HepG2 (cell line): ENCODE measurements around the gene CAMK2G. TPM values are rescaled to one million over a fixed set of nuclear protein-coding genes. Genes with fewer than 3 reads are reported as not detected.

Experiments used
- ARID4A ChIP-seq: sonication (generic); formaldehyde crosslinking; IDR thresholded peaks from 2 replicates; pipeline ENCODE4 v1.5.0; 2020; ENCODE audit warnings: mild to moderate bottlenecking, missing genetic modification reagents, borderline replicate concordance
- BRCA1 ChIP-seq: sonication (generic); formaldehyde crosslinking; IDR thresholded peaks from 2 replicates; pipeline ENCODE4 v1.4.0; 2020; ENCODE audit warnings: missing genetic modification reagents
- IKZF4 ChIP-seq: sonication (generic); formaldehyde crosslinking; IDR thresholded peaks from 2 replicates; pipeline ENCODE4 v1.5.1; 2020; ENCODE audit warnings: borderline replicate concordance, mild to moderate bottlenecking, low read depth, missing genetic modification reagents; ENCODE audit errors: not compliant biosample characterization
- PHB2 ChIP-seq: fragments of 450-650 bp; IDR thresholded peaks from 2 replicates; pipeline ENCODE4 v1.6.1; 2018; ENCODE audit not compliant: partially characterized antibody
- RFX1 ChIP-seq: fragments of 450-650 bp; IDR thresholded peaks from 2 replicates; pipeline ENCODE4 v1.6.1; 2017
- TSC22D2 ChIP-seq: sonication (generic); formaldehyde crosslinking; IDR thresholded peaks from 2 replicates; pipeline ENCODE4 v1.5.1; 2020; ENCODE audit warnings: missing genetic modification reagents, mild to moderate bottlenecking, borderline replicate concordance
- ZBTB3 ChIP-seq: sonication (generic); formaldehyde crosslinking; IDR thresholded peaks from 2 replicates; pipeline ENCODE4 v1.4.0; 2020; ENCODE audit warnings: low read depth, mild to moderate bottlenecking, moderate library complexity, missing genetic modification reagents, borderline replicate concordance
- ZNF12 ChIP-seq: sonication (generic); formaldehyde crosslinking; IDR thresholded peaks from 2 replicates; pipeline ENCODE4 v1.5.0; 2020; ENCODE audit warnings: missing genetic modification reagents
- ZNF180 ChIP-seq: sonication (generic); formaldehyde crosslinking; IDR thresholded peaks from 2 replicates; pipeline ENCODE4 v1.4.0; 2020; ENCODE audit warnings: low read depth, missing genetic modification reagents, borderline replicate concordance
- ZNF263 ChIP-seq: sonication (generic); formaldehyde crosslinking; IDR thresholded peaks from 2 replicates; pipeline ENCODE4 v1.4.0; 2020; ENCODE audit warnings: missing genetic modification reagents
- ZNF383 ChIP-seq: sonication (generic); formaldehyde crosslinking; IDR thresholded peaks from 2 replicates; pipeline ENCODE4 v1.4.0; 2020; ENCODE audit warnings: missing genetic modification reagents, mild to moderate bottlenecking, borderline replicate concordance
- ZNF446 ChIP-seq: sonication (generic); formaldehyde crosslinking; IDR thresholded peaks from 2 replicates; pipeline ENCODE4 v1.5.0; 2020; ENCODE audit warnings: mild to moderate bottlenecking, missing genetic modification reagents
- ZNF503 ChIP-seq: sonication (generic); formaldehyde crosslinking; IDR thresholded peaks from 2 replicates; pipeline ENCODE4 v1.4.0; 2020; ENCODE audit warnings: missing genetic modification reagents
- ZNF580 ChIP-seq: IDR thresholded peaks from 2 replicates; pipeline ENCODE4 v1.6.1; 2016; ENCODE audit warnings: low read depth, borderline replicate concordance
- ZNF781 ChIP-seq: sonication (generic); formaldehyde crosslinking; IDR thresholded peaks from 2 replicates; pipeline ENCODE4 v1.5.1; 2020; ENCODE audit warnings: borderline replicate concordance, mild to moderate bottlenecking, missing genetic modification reagents; ENCODE audit errors: not compliant biosample characterization
- ZNF841 ChIP-seq: sonication (generic); formaldehyde crosslinking; IDR thresholded peaks from 2 replicates; pipeline ENCODE4 v1.8.1; 2023; ENCODE audit warnings: missing genetic modification reagents, borderline replicate concordance
- ZNF850 ChIP-seq: sonication (generic); formaldehyde crosslinking; conservative IDR thresholded peaks from 2 replicates; pipeline ENCODE4 v1.9.0; 2021; ENCODE audit warnings: mild to moderate bottlenecking, missing genetic modification reagents
- ZSCAN21 ChIP-seq: sonication (generic); formaldehyde crosslinking; IDR thresholded peaks from 2 replicates; pipeline ENCODE4 v1.8.0; 2022; ENCODE audit warnings: mild to moderate bottlenecking, missing genetic modification reagents, moderate library complexity, borderline replicate concordance
- ZXDC ChIP-seq: sonication (generic); formaldehyde crosslinking; IDR thresholded peaks from 2 replicates; pipeline ENCODE4 v1.5.0; 2020; ENCODE audit warnings: mild to moderate bottlenecking, missing genetic modification reagents
- polyA plus RNA-seq, 8 experiments: library from polyadenylated mRNA; depleted of rRNA in 3 of 8; stranded (reverse) in 7 of 8; unstranded in 1 of 8; fragments of >200 nt; fragmentation: Illumina TruSeq in 4 of 8; extraction: Trizol in 4 of 8; gene quantifications; 2 replicates each; pipeline versions ENCODE4 v1.2.1 to v1.2.3, GENCODE V29; 2011 to 2016; ENCODE audit warnings: low read depth in 4 of 8, missing spikeins in 1 of 8, mixed read lengths in 1 of 8; ENCODE audit not compliant: insufficient read depth in 1 of 8
- total RNA-seq, 5 experiments: library from RNA; depleted of rRNA; stranded (reverse); fragments of >200 nt; fragmentation: Illumina TruSeq; extraction: Trizol; gene quantifications; 2 replicates each; pipeline ENCODE4 v1.2.3, GENCODE V29; 2016; ENCODE audit warnings: low read depth in 1 of 5

The CAMK2G gene
- total and polyA plus RNA-seq, 2 of the 13 experiments (the other 11 are each of a cell fraction or from before 2014, with no cell fraction given), result 15.9 to 18.8 TPM

GRCh38 chr10:73781879-73782748 is 92.2 kb downstream of the CAMK2G start, which contains the start of gene CHCHD1 (continued):
- TF ChIP-seq ZNF580, result peak; percentile 18; the same call in 1 of the 2 replicates
- no peak for TF ChIP-seq ZBTB3 (CRISPR knock-in tag)
- no peak for TF ChIP-seq PHB2
- TF ChIP-seq ZNF503 (CRISPR knock-in tag), result peak; percentile 64; the same call in 1 of the 2 replicates
- no peak for TF ChIP-seq ZNF383
- TF ChIP-seq ZNF180, result 0 out of 2 replicates have a peak, but pooled peaks have one; percentile 29
- 0 out of 2 replicates have a peak, but pooled peaks have one; percentile 21 for TF ChIP-seq ZNF446 (CRISPR knock-in tag)
- peak; percentile 85; the same call in 1 of the 2 replicates for TF ChIP-seq TSC22D2
- TF ChIP-seq ZNF263 (CRISPR knock-in tag), result no peak
- peak; percentile 28; the same call in 1 of the 2 replicates for TF ChIP-seq ZNF12 (CRISPR knock-in tag)
- no peak for TF ChIP-seq RFX1
- TF ChIP-seq BRCA1, result no peak
- no peak for TF ChIP-seq ZNF781
- 0 out of 2 replicates have a peak, but pooled peaks have one; percentile 52 for TF ChIP-seq ZXDC (CRISPR knock-in tag)
- TF ChIP-seq ZSCAN21, result peak; percentile 65; the same call in 1 of the 2 replicates
- no peak for TF ChIP-seq ZNF841 (CRISPR knock-in tag)
- TF ChIP-seq IKZF4, result no peak
- TF ChIP-seq ZNF850 (CRISPR knock-in tag), result no peak
- peak; percentile 94 for TF ChIP-seq ARID4A
